ENCODE results near the gene LOC101059915.
A peak's percentile ranks its signal among the peaks of the same experiment; 100 is the strongest.
"Not testable (repeated sequence)": the region's sequence is repeated elsewhere in the genome, so short reads cannot be mapped to it uniquely, and the experiment has no call there.

Gene LOC101059915

DNA sequence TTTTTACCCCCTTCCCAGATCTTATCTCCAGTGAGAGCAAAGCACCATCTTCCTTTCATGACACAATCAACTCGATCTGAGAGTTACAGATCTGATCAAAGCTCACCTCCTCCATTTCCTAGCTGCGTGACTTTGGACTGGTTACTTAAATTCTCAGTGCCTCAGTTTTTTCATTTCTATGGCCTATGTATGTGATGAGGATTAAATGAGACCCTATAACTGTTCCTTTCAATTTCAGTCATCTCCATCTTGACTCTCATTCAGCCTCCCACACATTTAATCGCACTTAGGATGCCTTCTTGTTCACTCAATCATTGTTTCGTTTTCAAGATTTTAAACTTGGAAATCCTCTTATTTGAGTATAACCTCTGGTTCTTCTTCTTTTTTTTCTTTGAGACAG is 28.9 kb upstream of the LOC101059915 start:
- DNase-seq (ENCODE audit: low read depth in 4 of 4, low spot score in 1 of 4) = no peak

DNA sequence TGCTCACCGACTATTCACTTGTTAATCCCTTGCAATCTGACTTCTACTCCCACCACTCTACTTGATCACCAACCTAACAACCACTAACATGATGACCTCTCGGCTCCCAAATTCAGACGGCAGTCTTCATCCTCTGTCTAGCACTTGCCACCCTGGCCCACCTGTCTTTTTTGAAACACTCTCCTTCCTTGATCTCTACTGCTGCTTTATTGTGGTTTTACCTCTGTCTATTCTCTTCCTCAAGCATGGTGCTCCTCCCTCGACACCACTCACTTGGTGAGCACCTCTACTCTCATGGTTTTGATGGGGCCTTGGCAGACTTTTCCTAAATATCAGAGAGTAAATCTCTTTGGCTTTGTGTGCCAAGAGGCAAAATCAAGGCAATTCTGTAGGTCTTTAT is 27.3 kb upstream of the LOC101059915 start:
- DNase-seq (ENCODE audit: low read depth in 4 of 4, low spot score in 1 of 4) = no peak

- DNase-seq (ENCODE audit: low read depth in 4 of 4, low spot score in 1 of 4) = not testable (repeated sequence)
Measured at GRCh38 chrX:71644406-71644805, 22.9 kb upstream of the LOC101059915 start.

DNA sequence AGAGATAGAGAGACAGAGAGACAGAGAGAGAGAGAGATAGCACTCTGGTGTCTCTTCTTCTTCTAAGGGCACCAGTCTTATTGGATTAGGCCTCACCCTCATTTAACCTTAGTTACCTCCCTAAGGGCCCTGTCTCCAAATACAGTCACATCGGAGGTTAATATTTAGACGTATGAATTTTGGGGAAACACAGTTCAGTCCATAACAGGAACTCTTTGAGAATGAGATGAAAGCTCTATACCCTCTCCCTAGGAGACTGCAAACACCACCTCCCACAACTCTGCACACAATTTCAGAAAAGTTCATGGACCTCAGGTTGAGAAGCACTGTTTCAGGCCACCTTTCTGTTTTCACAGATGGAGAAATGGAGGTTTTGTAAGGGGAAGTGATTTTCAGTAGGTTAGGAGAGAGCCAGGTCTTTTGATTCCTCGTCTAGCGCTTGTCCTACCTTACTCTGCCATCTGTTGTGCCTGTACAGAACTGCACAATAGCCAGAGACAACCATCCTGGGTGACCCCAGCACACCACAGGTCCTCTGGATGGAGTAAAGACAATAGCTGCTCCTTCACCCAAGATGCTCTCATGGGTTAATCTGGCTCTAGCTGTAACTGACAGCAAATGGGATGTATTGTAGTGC is 16.9 kb upstream of the LOC101059915 start:
- no peak for DNase-seq (ENCODE audit: low read depth in 4 of 4, low spot score in 1 of 4)

- DNase-seq (ENCODE audit: low read depth in 4 of 4, low spot score in 1 of 4) = peak in 2 of 4 experiments; percentile 36 to 37
Measured at GRCh38 chrX:71652405-71652804, 14.9 kb upstream of the LOC101059915 start.

DNA sequence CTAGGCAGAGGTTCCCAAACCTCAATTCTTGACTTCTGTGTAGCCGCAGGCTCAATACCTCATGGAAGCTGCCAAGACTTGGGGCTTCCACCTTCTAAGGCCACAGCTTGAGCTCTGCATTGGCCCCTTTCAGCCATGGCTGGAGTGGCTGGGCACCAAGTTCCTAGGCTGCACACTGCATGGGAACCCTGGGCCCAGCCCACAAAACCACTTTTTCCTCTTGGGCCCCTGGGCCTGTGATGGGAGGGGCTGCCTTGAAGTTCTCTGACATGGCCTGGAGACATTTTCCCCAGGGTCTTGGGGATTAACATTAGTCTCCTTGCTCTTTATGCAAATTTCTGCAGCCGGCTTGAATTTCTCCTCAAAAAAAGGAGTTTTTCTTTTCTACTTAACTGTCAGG is 14.0 kb upstream of the LOC101059915 start:
- no peak for DNase-seq (ENCODE audit: low read depth in 4 of 4, low spot score in 1 of 4)

DNA sequence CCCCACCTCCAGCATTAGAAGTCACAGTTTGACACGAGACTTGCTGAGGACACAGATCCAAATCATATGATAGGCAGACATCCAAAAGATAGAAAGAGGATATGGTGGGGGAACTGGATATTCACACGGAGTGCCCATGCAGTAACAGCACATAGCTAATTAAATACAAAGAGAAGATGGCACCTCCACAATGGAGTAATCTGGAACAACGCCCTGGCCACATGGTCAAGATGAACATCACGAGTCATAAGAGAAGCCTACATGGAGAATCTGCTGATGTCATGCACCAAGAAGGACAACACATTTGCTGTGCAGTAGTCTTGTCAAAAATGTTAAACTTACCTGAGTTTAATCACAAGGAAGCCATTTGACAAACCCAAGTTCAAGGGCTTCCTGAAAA is 10.1 kb upstream of the LOC101059915 start:
- DNase-seq (ENCODE audit: low read depth in 4 of 4, low spot score in 1 of 4) = no peak

DNA sequence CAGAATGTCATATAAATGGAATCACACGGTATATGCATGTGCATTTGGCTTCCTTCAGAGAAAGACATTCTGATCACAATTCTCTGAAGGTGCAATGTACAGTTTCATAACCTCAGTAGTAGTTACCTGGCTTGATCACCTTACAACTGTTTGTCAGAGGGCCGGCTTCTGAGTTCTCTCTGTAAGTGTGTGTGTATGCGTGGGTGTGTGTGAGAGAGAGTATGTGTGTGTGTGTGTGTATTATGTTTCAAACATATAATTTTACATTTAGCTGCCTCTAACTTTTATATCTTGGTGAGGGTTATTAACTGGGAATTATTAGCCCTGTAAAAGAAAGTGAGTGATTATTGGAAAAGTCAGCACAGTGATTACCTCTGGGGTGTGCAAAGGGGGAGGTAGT is 8.0 kb upstream of the LOC101059915 start:
- no peak for DNase-seq (ENCODE audit: low read depth in 4 of 4, low spot score in 1 of 4)

GRCh38 chrX:71659959-71660358 is 7.4 kb upstream of the LOC101059915 start:
- no peak for DNase-seq (ENCODE audit: low read depth in 4 of 4, low spot score in 1 of 4)

- DNase-seq (ENCODE audit: low read depth in 4 of 4, low spot score in 1 of 4) = no peak
Measured at GRCh38 chrX:71660562-71661416, 6.6 kb upstream of the LOC101059915 start.

DNA sequence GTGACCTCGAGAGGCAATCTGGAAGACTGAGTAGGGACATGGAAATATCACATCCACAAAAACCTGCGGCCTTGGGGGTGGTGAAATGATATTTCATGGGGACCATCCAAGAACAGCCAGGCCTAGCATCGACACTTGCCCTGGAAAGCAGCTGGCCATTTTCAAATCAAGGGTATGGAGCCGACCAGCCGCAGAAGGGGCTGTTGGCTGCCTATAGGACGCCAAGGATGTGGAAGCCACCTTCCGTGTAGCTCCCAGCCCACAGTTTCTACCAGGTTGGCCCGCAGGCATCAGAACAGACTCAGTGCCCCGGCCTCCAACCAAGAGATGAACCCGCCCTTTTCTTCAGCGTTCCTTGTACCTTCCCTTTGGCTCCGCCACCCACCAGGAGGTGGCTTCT is 5.4 kb upstream of the LOC101059915 start:
- DNase-seq (ENCODE audit: low read depth in 4 of 4, low spot score in 1 of 4) = no peak

- not testable (repeated sequence) for DNase-seq (ENCODE audit: low read depth in 4 of 4, low spot score in 1 of 4)
Measured at GRCh38 chrX:71662654-71663053, 4.7 kb upstream of the LOC101059915 start.

GRCh38 chrX:71663238-71663637 is 4.1 kb upstream of the LOC101059915 start:
- peak in 2 of 4 experiments; percentile 17 to 56 for DNase-seq (ENCODE audit: low read depth in 4 of 4, low spot score in 1 of 4)

DNA sequence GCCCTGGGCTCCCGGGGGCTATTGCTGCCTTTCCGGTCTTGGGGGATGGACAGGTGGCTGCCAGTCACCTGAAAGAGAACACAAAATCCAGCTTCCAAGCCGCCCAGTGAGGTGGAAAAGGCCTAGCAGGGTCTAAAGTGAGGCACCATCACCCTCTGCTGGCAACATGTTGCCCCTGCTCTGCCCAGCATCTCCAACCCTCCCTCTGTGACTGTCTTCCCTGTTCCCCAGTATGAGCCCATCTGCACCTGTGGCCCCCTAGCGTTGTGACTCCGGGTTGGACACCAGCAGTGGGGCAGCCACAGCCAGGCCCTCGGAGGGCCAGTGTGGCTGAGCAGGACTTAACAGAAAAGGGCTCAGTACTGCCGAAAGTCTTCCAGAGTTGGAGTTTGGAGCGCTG is 3.1 kb upstream of the LOC101059915 start:
- not testable (repeated sequence) for DNase-seq (ENCODE audit: low read depth in 4 of 4, low spot score in 1 of 4)

DNA sequence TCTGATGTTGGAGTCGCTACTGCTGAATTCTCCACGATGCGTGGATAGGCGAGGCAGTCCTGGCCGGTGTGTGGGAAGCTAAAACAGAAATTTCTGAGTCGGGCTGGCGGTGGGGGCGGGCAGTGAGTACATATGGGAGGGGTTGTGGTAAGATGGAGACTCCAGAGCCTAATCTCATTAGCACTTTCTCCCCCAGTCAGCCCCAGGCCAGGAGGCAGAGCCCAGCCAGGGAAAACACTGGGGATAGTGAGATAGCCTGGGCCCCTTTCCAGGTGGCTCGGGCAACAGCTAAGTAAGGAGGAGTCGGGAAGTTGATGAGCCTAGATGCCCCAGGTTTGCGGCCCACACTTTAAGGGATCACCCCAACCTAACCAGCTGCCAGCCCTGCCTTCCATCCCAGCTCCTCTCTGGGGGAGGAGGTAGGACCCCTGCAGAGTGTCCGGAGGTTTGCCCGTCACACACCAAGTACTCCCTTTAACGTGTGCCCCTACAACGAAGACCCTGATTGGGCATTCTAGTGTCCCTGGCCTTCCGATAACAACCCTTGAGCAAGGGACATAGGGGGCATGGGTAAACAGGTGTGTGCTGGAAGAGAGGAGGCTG is 2.4 kb upstream of the LOC101059915 start:
- DNase-seq (ENCODE audit: low read depth in 4 of 4, low spot score in 1 of 4) = no peak

GRCh38 chrX:71665747-71666146 is 1.6 kb upstream of the LOC101059915 start:
- DNase-seq (ENCODE audit: low read depth in 4 of 4, low spot score in 1 of 4) = no peak

GRCh38 chrX:71666240-71667223 is 814 bp upstream of the LOC101059915 start:
- DNase-seq (ENCODE audit: low read depth in 4 of 4, low spot score in 1 of 4) = no peak

DNA sequence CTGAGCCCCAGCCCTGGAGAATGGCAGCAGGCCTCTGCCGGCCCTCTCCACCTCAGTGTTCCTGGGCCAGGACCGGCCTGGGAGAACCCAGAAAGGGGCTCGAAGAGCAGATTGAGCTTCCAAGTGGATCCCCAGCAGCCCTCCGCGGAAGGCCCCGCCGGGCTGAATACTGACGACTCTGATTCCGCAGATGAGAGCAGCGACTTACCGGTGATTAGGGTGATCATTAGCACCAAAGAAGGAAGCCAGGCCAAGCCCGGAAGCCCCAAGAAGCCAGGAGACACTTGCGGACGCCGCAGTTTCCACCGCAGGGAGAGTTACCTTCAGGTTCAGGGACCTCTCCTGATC is 876 bp downstream of the LOC101059915 start:
- no peak for DNase-seq (ENCODE audit: low read depth in 4 of 4, low spot score in 1 of 4)

DNA sequence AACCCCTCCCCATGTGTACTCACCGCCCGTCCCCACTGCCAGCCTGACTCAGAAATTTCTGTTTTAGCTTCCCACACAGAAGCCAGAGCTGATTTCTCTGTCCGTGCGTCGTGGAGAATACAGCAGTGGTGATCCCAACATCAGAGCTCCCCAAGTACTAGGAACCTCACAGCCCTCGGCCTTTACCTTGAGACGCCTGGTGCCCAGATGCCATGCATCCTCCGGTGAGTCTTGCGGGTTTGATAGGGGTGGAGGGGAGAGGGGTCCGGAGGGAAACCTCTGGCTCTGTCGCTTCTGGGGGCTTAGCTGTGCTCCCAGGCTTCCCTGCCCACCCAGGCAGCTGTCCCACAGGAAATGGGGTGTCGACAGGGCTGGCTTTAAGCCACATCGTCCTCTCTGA is 2.1 kb downstream of the LOC101059915 start:
- DNase-seq (ENCODE audit: low read depth in 4 of 4, low spot score in 1 of 4) = no peak

GRCh38 chrX:71669947-71670346 is 2.6 kb downstream of the LOC101059915 start:
- not testable (repeated sequence) for DNase-seq (ENCODE audit: low read depth in 4 of 4, low spot score in 1 of 4)

Measured in stimulated activated CD4-positive, alpha-beta T cell treated with anti-CD3 and anti-CD28 coated beads, Interleukin-1b, Interleukin-23, amount 100 ng/mL, for 24 hours (primary cell).